Measurements from ENCODE around the gene PBX4. TPM values are rescaled to one million over a fixed set of nuclear protein-coding genes. Genes with fewer than 3 reads are reported as not detected.

Gene PBX4
- total RNA-seq, 4 donors from 2014 or later: 1.6 to 4.0 (median 2.4) TPM

DNA sequence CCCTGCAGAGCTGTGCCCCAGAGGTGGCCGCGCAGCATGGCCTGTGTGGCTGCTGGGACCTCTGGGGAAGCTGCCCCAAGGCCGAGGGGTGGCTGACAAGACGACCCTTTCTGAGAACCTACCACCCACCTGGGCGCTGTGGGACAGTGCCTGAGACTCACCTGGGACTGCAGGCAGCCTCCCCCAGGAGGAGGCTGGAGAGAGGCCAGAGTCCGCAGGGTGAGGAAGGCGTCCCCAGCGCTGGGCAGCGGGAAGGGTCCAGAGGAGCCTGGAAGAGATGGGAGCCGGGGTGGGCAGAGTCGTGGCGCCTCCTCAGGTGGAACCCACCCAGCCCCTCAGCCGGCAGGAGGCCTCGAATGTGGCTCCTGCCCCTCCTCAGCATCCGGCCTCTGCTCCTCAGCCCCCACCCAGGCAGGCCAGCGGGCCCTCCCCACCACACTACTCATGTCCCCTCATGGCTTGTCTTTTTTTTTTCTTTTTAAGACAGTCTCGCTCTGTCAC is 55.1 kb downstream of the PBX4 start:
- no peak for TF ChIP-seq CTCF (IDR thresholded peaks at IDR 0.05; ENCODE audit: low read depth)

DNA sequence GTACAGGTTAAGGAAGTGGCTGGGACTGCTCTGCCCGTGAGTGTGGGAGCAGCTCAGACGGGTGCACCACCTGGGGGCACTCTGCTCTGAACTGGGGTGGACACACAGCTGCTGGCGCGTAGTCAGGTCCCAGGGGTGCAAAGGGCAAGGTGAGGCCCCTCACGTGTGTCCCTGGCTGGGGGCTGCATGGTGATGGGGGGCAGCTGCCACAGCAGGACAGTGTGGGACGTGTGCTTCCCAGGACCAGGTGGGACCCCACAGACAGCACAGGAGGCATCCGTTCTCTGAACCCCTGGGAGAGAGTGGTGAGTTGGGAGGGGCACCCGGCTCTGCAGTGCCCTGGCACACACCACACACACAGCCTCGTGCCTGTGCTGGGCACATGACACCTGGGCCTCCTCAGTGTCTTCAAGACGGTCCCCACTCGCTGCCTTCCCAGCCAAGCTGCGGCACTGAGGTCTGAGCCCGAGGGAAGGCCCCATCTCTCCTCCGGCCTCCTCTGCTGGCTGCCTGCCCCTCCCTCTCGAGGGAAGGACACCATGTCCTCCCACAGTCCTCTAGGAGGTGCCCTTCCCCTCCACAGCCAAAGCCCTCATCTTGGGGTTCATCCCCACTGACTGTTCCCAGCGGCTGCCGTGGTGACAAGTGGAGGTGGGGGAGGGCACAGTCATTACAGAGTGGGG is 55.7 kb downstream of the PBX4 start:
- no peak for TF ChIP-seq CTCF (IDR thresholded peaks at IDR 0.05; ENCODE audit: low read depth)

DNA sequence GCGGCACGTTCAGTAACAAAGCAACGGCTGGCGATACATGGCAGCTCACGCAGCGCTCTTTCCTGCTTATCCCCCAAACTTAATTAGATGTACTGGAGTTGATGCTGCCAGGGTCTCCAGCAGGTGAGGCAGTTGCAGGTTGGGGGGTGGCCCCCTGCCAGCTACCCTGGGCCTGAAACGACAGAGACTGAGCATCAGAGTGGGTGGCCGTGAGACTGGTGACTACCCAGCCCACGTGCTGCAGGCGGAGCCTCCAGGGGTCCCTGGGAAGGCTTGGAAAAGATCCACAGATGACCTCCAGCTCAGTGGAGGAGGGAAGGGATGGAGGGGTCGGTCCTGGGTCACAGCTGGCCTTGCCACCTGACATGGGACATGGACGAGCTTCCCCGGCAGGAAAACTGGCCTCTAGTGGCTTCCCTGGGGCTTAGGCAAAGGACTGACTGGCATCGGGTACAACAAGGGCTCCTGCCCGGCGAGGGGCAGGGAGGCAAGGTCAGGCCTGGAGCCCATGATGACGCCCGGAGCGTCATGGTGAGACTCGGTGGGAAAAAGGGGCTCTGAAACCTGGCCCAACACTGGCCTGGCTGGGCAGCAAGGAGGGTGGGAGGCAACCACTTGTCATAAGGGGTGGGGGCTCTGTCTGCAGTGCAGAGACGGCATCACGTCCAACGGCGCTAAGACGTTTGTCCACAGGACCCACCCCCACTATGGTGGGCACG is 56.4 kb downstream of the PBX4 start:
- TF ChIP-seq CTCF (IDR thresholded peaks at IDR 0.05; ENCODE audit: low read depth): no peak

DNA sequence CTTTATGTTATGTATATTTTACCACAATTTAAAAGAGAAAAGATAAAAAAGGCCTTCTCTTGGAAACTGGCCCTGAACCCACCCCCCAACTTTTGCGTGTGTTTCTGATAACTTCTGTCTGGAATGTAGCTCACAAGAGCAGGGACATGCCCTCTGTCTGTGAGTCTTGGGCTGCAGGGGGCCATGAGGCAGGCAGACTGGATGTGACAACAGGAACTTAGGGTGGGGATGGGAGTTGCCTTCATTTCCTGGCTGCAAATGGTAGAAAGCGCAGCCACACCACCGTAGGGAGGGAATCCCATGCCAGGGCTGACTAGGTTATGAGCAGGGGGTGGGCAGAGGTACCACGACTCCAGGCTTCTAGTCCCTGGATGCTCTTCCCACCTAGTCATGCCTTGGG is 58.6 kb downstream of the PBX4 start:
- no peak for TF ChIP-seq CTCF (IDR thresholded peaks at IDR 0.05; ENCODE audit: low read depth)

GRCh38 chr19:19558636-19559035 is 59.9 kb downstream of the PBX4 start:
- TF ChIP-seq CTCF (IDR thresholded peaks at IDR 0.05; ENCODE audit: low read depth): no peak

DNA sequence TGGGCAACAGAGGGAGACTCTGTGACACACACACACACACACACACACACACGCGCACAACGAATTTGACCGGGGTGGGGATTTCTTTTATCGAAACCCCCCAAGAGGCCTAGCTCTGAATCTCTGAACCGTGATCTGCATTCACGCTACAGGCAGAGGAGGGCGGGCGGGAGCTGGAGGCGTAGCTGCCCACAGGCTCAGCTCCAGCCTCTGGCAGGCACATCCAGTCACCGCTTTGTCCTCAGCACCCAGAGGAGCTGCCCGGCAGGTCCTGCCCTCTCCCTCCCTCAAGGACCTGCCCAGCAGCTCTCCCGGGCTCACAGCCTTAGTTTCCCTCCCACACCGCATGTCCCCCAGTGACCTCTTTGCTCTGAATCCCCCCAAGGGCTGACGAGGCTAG is 60.4 kb downstream of the PBX4 start:
- no peak for TF ChIP-seq CTCF (IDR thresholded peaks at IDR 0.05; ENCODE audit: low read depth)

Measured in subcutaneous adipose tissue (tissue), 4 donors.